ENCODE results near the gene NEURL2.
"Not testable (repeated sequence)": the region's sequence is repeated elsewhere in the genome, so short reads cannot be mapped to it uniquely, and the experiment has no call there.

The NEURL2 gene

GRCh38 chr20:45883100-45883469, 7.9 kb downstream of the NEURL2 start:
- Mint-ChIP-seq H3K27me3 (ENCODE audit: low read depth) (no peaks in the 10 kb centered on the region), H3K4me1 (peaks cover 17% of the 10 kb centered on the region), H3K27ac (no peak overlapping the region), H3K4me3 (peak overlapping the region; percentile 81 to 90 (median 89)), H3K9me3 (no peaks in the 10 kb centered on the region), H3K36me3 (ENCODE audit: low read depth) (peaks cover 29% of the 10 kb centered on the region)
- TF ChIP-seq, protein P1, sequence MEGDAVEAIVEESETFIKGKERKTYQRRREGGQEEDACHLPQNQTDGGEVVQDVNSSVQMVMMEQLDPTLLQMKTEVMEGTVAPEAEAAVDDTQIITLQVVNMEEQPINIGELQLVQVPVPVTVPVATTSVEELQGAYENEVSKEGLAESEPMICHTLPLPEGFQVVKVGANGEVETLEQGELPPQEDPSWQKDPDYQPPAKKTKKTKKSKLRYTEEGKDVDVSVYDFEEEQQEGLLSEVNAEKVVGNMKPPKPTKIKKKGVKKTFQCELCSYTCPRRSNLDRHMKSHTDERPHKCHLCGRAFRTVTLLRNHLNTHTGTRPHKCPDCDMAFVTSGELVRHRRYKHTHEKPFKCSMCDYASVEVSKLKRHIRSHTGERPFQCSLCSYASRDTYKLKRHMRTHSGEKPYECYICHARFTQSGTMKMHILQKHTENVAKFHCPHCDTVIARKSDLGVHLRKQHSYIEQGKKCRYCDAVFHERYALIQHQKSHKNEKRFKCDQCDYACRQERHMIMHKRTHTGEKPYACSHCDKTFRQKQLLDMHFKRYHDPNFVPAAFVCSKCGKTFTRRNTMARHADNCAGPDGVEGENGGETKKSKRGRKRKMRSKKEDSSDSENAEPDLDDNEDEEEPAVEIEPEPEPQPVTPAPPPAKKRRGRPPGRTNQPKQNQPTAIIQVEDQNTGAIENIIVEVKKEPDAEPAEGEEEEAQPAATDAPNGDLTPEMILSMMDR (IDR thresholded peaks at IDR 0.05; ENCODE audit: unreplicated experiment in 3 of 3), result no peak

DNA sequence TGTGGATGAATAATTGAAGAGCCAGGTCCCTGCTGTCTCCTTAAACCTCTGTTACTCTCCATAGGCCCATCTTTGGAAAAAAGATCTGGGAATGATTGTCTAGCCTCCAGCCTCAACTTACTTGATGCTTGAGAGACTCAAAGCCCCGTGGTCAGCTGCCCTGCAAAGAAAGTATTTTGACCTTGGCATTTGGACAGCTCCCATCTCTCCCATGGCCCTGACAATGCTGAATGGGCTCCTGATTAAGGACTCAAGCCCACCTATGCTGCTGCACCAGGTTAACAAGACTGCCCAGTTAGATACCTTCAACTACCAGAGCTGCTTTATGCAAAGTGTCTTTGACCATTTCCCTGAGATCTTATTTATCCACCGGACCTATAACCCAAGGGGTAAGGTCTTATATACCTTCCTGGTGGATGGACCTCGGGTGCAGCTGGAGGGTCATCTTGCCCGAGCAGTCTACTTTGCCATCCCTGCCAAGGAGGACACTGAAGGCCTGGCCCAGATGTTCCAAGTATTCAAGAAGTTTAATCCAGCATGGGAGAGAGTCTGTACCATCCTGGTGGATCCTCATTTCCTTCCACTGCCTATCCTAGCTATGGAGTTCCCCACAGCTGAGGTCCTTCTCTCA, 8.4 kb downstream of the NEURL2 start:
- Mint-ChIP-seq H3K27ac (peak overlapping the region; percentile 10 to 47 (median 36)), H3K4me3 (peak overlapping the region; percentile 81 to 90 (median 89)), H3K36me3 (ENCODE audit: low read depth) (peaks cover 27% of the 10 kb centered on the region), H3K4me1 (peaks cover 17% of the 10 kb centered on the region), H3K27me3 (ENCODE audit: low read depth) (no peaks in the 10 kb centered on the region), H3K9me3 (no peaks in the 10 kb centered on the region)
- TF ChIP-seq, protein P1 (IDR thresholded peaks at IDR 0.05; ENCODE audit: unreplicated experiment in 3 of 3), result no peak

DNA sequence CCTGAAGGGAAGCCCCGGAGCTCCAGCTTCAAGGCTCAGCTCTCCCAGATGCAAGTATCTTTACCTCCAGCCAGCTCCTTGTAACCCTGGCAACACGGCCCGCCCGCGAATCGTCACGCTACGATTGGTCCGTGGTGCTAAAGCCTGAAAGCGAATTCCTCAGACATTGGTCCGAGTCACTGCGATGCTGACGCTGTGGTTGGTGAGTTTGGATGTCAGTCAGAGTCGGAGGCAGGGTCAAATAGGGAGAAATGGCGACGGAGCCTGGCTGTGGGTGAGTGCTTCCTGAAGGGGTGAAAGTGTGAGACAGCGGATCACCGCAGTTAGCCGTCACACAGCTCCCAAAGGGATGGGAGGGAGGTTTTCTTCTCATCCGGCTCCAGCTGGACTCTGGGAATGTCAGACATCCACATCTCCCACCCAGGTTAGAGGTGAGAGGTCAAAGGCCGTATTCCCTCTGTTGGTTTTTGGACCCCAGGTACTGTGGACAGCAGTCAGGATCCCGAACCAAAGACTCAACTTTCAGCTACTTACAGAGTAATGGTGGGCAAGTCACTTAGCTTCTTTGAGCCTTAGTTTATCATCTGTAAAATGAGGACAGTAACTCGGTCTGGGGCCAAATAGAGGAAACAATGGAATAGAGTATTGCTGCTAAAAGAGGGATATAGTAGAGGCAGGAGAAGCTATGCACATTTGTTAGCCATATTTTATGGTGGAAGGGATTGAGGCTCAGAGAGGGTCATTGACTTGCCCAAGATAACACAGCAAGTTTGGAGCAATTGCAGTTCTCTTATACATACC, 9.8 kb downstream of the NEURL2 start, which contains the start of gene ZSWIM1:
Gene ZSWIM1, plus strand, starts transcription at position 240 of the 801 bp plus-strand sequence. CDS start 1,366 bp downstream, outside the sequence.
- Mint-ChIP-seq H3K36me3 (ENCODE audit: low read depth) (peaks cover 30% of the 10 kb centered on the region), H3K9me3 (no peaks in the 10 kb centered on the region), H3K4me3 (peak within 1 kb of the TSS; percentile 89 to 96 (median 92)), H3K27ac (peak within 1 kb of the TSS; percentile 71 to 90 (median 74)), H3K4me1 (peaks cover 17% of the 10 kb centered on the region), H3K27me3 (ENCODE audit: low read depth) (no peaks in the 10 kb centered on the region)
- TF ChIP-seq, protein P1 (IDR thresholded peaks at IDR 0.05; ENCODE audit: unreplicated experiment in 3 of 3), result no peak

DNA sequence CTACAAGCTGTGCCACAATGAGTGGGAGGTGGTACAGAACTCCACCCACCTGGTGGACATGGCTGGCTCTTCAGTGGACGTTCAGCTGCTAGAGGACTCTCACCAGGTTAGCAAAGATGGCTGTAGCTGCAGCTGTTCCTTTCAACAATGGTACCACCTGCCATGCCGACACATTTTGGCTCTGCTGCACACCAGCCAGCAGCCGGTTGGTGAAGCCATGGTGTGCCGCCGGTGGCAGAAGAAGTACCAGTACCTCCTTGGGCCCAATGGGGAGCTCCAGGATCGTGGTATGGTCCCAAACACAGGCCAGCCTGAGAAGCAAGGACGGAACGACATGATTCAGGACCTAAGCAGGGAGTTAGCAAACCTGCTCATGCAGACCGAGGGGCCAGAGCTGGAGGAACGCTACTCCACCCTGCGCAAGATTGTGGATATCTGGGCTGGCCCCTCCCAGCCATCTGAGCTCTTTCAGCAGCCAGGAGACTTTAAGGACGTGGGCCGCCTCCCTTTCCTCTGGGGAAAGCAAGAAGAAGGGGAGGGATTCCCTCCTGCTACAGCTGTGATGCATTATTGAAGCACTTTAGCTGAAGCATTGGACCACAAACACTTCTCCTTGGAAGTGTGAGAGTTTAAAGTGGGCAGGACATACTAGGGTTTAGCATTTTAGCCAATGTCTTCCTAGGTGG, 12.8 kb downstream of the NEURL2 start:
- no peaks in the 10 kb centered on the region for H3K9me3 Mint-ChIP-seq
- TF ChIP-seq, protein P1 (IDR thresholded peaks at IDR 0.05; ENCODE audit: unreplicated experiment in 3 of 3), result no peak
- H3K4me1 Mint-ChIP-seq, result peaks cover 17% of the 10 kb centered on the region
- peaks cover 18% of the 10 kb centered on the region for H3K36me3 Mint-ChIP-seq (ENCODE audit: low read depth)
- H3K4me3 Mint-ChIP-seq, result no peak overlapping the region
- no peaks in the 10 kb centered on the region for H3K27me3 Mint-ChIP-seq (ENCODE audit: low read depth)
- H3K27ac Mint-ChIP-seq, result no peak overlapping the region

DNA sequence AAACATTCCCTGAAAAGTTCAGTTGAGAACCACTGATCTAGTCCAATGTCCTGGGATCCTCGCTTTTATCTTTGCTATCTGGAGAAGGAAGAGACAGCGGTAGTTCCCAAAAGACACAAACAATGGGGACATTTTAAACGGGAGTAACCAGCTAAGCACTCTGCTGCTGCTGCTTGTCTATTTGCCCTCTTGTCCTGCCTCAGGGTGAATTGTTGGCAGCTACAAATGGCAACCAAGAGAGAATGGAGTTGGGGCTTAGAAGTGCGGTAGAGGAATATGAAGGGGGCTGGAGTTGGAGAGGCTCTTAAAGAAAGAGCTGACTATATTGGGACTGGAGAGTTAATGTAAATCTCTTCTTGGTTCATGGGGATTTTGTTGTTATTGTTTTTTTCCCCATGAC, 16.4 kb downstream of the NEURL2 start:
- Mint-ChIP-seq H3K27ac (no peak overlapping the region), H3K27me3 (ENCODE audit: low read depth) (no peaks in the 10 kb centered on the region), H3K36me3 (ENCODE audit: low read depth) (peaks cover 6% of the 10 kb centered on the region), H3K4me1 (no peaks in the 10 kb centered on the region), H3K4me3 (no peak overlapping the region), H3K9me3 (no peaks in the 10 kb centered on the region)
- TF ChIP-seq, protein P1 (IDR thresholded peaks at IDR 0.05; ENCODE audit: unreplicated experiment in 3 of 3), result no peak

DNA sequence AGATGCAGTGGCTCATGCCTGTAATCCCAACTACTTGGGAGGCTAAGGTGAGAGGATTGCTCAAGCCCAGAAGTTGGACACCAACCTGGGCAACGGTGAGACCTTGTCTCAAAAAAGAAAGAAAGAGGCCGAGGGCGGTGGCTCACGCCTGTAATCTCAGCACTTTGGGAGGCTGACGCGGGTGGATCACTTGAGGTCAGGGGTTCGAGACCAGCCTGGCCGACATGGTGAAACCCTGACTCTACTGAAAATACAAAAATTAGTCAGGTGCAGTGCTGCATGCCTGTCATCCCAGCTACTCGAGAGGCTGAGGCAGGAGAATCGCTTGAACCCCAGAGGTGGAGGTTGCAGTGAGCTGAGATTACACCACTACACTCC, 16.9 kb downstream of the NEURL2 start:
- not testable (repeated sequence) for H3K4me1 Mint-ChIP-seq; H3K27me3 Mint-ChIP-seq (ENCODE audit: low read depth); H3K9me3 Mint-ChIP-seq; H3K36me3 Mint-ChIP-seq (ENCODE audit: low read depth); H3K27ac Mint-ChIP-seq; H3K4me3 Mint-ChIP-seq
